Type B pancreatic cell (in vitro differentiated cells): Measurements from ENCODE around the gene ADGRF5. TPM values are rescaled to one million over a fixed set of nuclear protein-coding genes. Genes with fewer than 3 reads are reported as not detected.

Experiments
- DNase-seq: peaks from one replicate; pipeline ENCODE4 v3.0.0; 2021; ENCODE audit warnings: mixed read lengths; ENCODE audit not compliant: unreplicated experiment; ENCODE audit errors: extremely low spot score
- H3K27ac Mint-ChIP-seq: 2 replicates; pipeline ENCODE4 v1.8.0; 2021; ENCODE audit warnings: mild to moderate bottlenecking, mixed read lengths
- H3K27me3 Mint-ChIP-seq: 2 replicates; pipeline ENCODE4 v1.8.0; 2021; ENCODE audit warnings: mixed read lengths
- H3K36me3 Mint-ChIP-seq: 2 replicates; pipeline ENCODE4 v1.8.0; 2021; ENCODE audit warnings: mixed read lengths
- H3K4me1 Mint-ChIP-seq: one replicate; pipeline ENCODE4 v1.8.0; 2021; ENCODE audit warnings: mixed read lengths; ENCODE audit not compliant: unreplicated experiment
- H3K4me3 Mint-ChIP-seq: 2 replicates; pipeline ENCODE4 v1.8.0; 2021; ENCODE audit warnings: mild to moderate bottlenecking, mixed read lengths
- H3K9me3 Mint-ChIP-seq: 2 replicates; pipeline ENCODE4 v1.8.0; 2021; ENCODE audit warnings: mixed read lengths
- total RNA-seq: library from RNA; stranded (reverse); gene quantifications from 2 replicates; pipeline ENCODE4 v1.2.1, GENCODE V29; 2021; ENCODE audit warnings: low replicate concordance
- TF ChIP-seq, protein P1 (sequence below): fragments of 200-600 bp; sonication (generic); conservative IDR thresholded peaks from 2 replicates; pipeline ENCODE4 v1.5.0; 2021; ENCODE audit warnings: antibody characterized with exemption, mild to moderate bottlenecking

ADGRF5 gene
- total RNA-seq, 1 donor from 2014 or later, result 0.58 TPM

- no peak for DNase-seq
- H3K9me3 Mint-ChIP-seq, result no peaks in the 10 kb centered on the region
- no peaks in the 10 kb centered on the region for H3K4me1 Mint-ChIP-seq
- H3K4me3 Mint-ChIP-seq, result no peak overlapping the region
- TF ChIP-seq, protein P1, sequence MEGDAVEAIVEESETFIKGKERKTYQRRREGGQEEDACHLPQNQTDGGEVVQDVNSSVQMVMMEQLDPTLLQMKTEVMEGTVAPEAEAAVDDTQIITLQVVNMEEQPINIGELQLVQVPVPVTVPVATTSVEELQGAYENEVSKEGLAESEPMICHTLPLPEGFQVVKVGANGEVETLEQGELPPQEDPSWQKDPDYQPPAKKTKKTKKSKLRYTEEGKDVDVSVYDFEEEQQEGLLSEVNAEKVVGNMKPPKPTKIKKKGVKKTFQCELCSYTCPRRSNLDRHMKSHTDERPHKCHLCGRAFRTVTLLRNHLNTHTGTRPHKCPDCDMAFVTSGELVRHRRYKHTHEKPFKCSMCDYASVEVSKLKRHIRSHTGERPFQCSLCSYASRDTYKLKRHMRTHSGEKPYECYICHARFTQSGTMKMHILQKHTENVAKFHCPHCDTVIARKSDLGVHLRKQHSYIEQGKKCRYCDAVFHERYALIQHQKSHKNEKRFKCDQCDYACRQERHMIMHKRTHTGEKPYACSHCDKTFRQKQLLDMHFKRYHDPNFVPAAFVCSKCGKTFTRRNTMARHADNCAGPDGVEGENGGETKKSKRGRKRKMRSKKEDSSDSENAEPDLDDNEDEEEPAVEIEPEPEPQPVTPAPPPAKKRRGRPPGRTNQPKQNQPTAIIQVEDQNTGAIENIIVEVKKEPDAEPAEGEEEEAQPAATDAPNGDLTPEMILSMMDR, result no peak
- H3K27ac Mint-ChIP-seq, result no peak overlapping the region
- no peaks in the 10 kb centered on the region for H3K27me3 Mint-ChIP-seq
- no peaks in the 10 kb centered on the region for H3K36me3 Mint-ChIP-seq
Measured at GRCh38 chr6:46816626-46817025, 105.1 kb downstream of the ADGRF5 start.

GRCh38 chr6:46815130-46815529, 106.6 kb downstream of the ADGRF5 start:
- no peak overlapping the region for H3K27ac Mint-ChIP-seq
- H3K36me3 Mint-ChIP-seq, result no peaks in the 10 kb centered on the region
- H3K9me3 Mint-ChIP-seq, result no peaks in the 10 kb centered on the region
- H3K4me3 Mint-ChIP-seq, result no peak overlapping the region
- TF ChIP-seq, protein P1, result no peak
- no peaks in the 10 kb centered on the region for H3K4me1 Mint-ChIP-seq
- H3K27me3 Mint-ChIP-seq, result no peaks in the 10 kb centered on the region
- no peak for DNase-seq

DNA sequence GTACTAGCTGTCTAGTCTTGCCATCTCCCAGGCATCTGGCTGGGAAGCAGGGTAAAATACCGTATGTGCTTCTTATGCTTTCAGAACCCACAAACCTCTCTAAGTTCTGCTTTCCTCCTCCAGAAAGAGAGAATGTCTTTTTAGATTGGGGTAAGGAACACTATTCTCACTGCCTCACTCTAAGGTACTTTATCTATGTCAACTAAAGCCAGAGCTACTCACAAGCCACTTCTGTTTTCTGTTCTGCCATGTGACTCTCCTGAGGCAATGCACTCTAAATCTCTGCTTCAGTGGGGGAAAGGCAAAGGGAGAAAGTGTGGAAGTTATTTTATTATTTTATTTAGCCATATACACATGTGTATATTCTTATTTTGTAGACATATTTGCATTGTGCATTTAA, 112.9 kb downstream of the ADGRF5 start:
- Mint-ChIP-seq H3K4me3 (no peak overlapping the region), H3K27me3 (no peaks in the 10 kb centered on the region), H3K36me3 (no peaks in the 10 kb centered on the region), H3K9me3 (no peaks in the 10 kb centered on the region), H3K4me1 (no peaks in the 10 kb centered on the region), H3K27ac (no peak overlapping the region)
- TF ChIP-seq, protein P1, result no peak
- DNase-seq, result no peak

Other genes with a start within 250 kb of the ADGRF5 start
- 0.19 and 0.38 TPM in 2 replicates for gene TDRD6, start 234.1 kb downstream of the ADGRF5 start, total RNA-seq
- 0.71 and 1.2 TPM in 2 replicates for gene PLA2G7, start 186.6 kb downstream of the ADGRF5 start, total RNA-seq
- gene ANKRD66, start 175.0 kb downstream of the ADGRF5 start, total RNA-seq, result 0.34 TPM in 1 of 2 replicates, not detected in the other
- 3.6 and 22.4 TPM in 2 replicates for gene MEP1A, start 128.5 kb downstream of the ADGRF5 start, total RNA-seq
- 20.0 and 36.0 TPM in 2 replicates for gene ADGRF1, start 120.4 kb upstream of the ADGRF5 start, total RNA-seq